Hepatic stellate cell (primary cell): ENCODE measurements around the gene PSMB11.

Experiments used
- DNase-seq: peaks from one replicate; pipeline ENCODE4 v3.0.0; 2011; ENCODE audit warnings: low spot score

Gene PSMB11

GRCh38 chr14:23089498-23090253 lies 47.7 kb downstream of the PSMB11 start:
- no peak for DNase-seq

GRCh38 chr14:23090254-23090636 lies 48.2 kb downstream of the PSMB11 start:
- no peak for DNase-seq

GRCh38 chr14:23091294-23092225 lies 49.5 kb downstream of the PSMB11 start:
- DNase-seq: no peak

- no peak for DNase-seq
These were observed 51.1 kb downstream of the PSMB11 start for GRCh38 chr14:23093104-23093503.

- no peak for DNase-seq
These were observed 51.5 kb downstream of the PSMB11 start for GRCh38 chr14:23093526-23093925.
